MG63 (cell line): ENCODE results near the gene PFKP. TPM values are rescaled to one million over a fixed set of nuclear protein-coding genes. Genes with fewer than 3 reads are reported as not detected.

Source experiments
- DNase-seq: peaks from one replicate; pipeline ENCODE4 v3.0.0-alpha.2; 2020
- H3K27me3 ChIP-seq: fragments of 250-450 bp; sonication (Bioruptor Pico); 2 replicates; pipeline ENCODE4 v1.5.1; 2020; ENCODE audit warnings: mild to moderate bottlenecking, moderate library complexity
- H3K36me3 ChIP-seq: fragments of 250-450 bp; sonication (Bioruptor Pico); 2 replicates; pipeline ENCODE4 v1.5.1; 2020; ENCODE audit warnings: mild to moderate bottlenecking, moderate library complexity
- H3K4me3 ChIP-seq: fragments of 250-450 bp; sonication (Bioruptor Pico); 2 replicates; pipeline ENCODE4 v1.5.1; 2020; ENCODE audit warnings: mild to moderate bottlenecking, moderate library complexity
- H3K9me3 ChIP-seq: fragments of 250-450 bp; sonication (Bioruptor Pico); 2 replicates; pipeline ENCODE4 v1.5.1; 2020; ENCODE audit warnings: mild to moderate bottlenecking, moderate library complexity
- total RNA-seq: library from RNA; depleted of rRNA; stranded (reverse); fragments of >200 nt; shearing (Covaris generic); gene quantifications from 2 replicates; pipeline ENCODE4 v1.2.3, GENCODE V29; 2014; ENCODE audit warnings: low replicate concordance

Gene PFKP
- total RNA-seq, 1 experiment from 2014 or later = 183 TPM

DNA sequence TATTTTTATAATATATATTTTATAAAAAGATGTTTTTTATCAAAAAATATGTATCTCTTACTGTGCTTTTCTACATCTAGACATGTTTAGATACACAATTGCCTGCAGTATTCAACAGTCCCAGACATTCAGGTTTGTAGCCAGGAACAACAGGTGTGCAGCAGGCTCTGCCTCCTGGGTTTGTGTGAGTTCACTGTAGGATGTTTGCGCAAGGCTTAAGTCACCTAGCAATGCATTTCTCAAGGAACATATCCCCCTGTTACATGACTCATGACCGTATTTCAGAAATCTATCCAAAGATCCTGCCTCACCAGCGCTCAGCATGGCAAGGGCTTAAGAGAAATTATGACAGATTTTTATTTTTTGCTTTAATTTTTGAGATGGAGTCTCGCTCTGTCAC is 63.8 kb downstream of the PFKP start:
- no peaks in the 10 kb centered on the region for H3K27me3 ChIP-seq
- H3K36me3 ChIP-seq = peaks cover 67% of the 10 kb centered on the region
- H3K9me3 ChIP-seq = no peaks in the 10 kb centered on the region
- no peak for DNase-seq
- no peak overlapping the region for H3K4me3 ChIP-seq

GRCh38 chr10:3132036-3133025 is 65.0 kb downstream of the PFKP start:
- Histone ChIP-seq H3K9me3 (no peaks in the 10 kb centered on the region), H3K4me3 (no peak overlapping the region), H3K36me3 (peaks cover 69% of the 10 kb centered on the region), H3K27me3 (no peaks in the 10 kb centered on the region)
- DNase-seq = no peak

GRCh38 chr10:3133948-3134347 is 66.6 kb downstream of the PFKP start:
- Histone ChIP-seq H3K4me3 (no peak overlapping the region), H3K9me3 (no peaks in the 10 kb centered on the region), H3K36me3 (peaks cover 75% of the 10 kb centered on the region), H3K27me3 (no peaks in the 10 kb centered on the region)
- no peak for DNase-seq

DNA sequence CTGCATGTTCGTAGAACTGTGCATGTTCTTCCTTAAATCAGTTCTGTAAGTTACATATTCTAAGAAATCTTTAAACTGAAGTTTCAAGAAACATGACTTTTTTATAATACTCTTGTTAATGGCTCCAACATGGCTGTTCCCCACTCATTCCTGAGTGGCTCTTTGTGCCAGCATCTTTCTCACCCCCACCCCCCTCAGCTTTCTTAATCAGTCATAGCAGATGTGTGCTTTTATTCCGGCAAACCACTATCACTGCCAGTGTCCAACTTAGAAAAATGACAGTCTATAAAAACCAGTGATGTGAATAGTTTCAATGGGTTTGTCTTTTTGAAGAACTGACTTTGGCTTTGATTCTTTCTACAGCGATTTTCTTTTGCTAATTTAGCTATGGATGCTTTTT is 67.7 kb downstream of the PFKP start:
- peaks cover 82% of the 10 kb centered on the region for H3K36me3 ChIP-seq
- H3K4me3 ChIP-seq = no peak overlapping the region
- DNase-seq = no peak
- no peaks in the 10 kb centered on the region for H3K9me3 ChIP-seq
- no peaks in the 10 kb centered on the region for H3K27me3 ChIP-seq

DNA sequence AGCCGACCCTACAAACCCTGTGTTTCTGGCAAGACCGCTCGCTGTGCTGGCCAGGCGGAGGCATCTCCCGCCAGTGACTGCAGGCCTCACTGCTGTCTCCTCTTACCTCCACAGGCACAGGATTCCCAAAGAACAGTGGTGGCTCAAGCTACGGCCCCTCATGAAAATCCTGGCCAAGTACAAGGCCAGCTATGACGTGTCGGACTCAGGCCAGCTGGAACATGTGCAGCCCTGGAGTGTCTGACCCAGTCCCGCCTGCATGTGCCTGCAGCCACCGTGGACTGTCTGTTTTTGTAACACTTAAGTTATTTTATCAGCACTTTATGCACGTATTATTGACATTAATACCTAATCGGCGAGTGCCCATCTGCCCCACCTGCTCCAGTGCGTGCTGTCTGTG is 69.0 kb downstream of the PFKP start:
- H3K4me3 ChIP-seq = no peak overlapping the region
- H3K36me3 ChIP-seq = peaks cover 92% of the 10 kb centered on the region
- no peaks in the 10 kb centered on the region for H3K27me3 ChIP-seq
- no peaks in the 10 kb centered on the region for H3K9me3 ChIP-seq
- DNase-seq = no peak

- no peaks in the 10 kb centered on the region for H3K9me3 ChIP-seq
- H3K36me3 ChIP-seq = peaks cover 89% of the 10 kb centered on the region
- DNase-seq = no peak
- no peak overlapping the region for H3K4me3 ChIP-seq
- H3K27me3 ChIP-seq = no peaks in the 10 kb centered on the region
These were observed 69.6 kb downstream of the PFKP start for GRCh38 chr10:3136763-3137611.

- H3K27me3 ChIP-seq = no peaks in the 10 kb centered on the region
- no peaks in the 10 kb centered on the region for H3K9me3 ChIP-seq
- H3K36me3 ChIP-seq = peaks cover 80% of the 10 kb centered on the region
- no peak overlapping the region for H3K4me3 ChIP-seq
- DNase-seq = no peak
These were observed 70.8 kb downstream of the PFKP start for GRCh38 chr10:3137958-3138726.

GRCh38 chr10:3139216-3139910 is 72.0 kb downstream of the PFKP start:
- peaks cover 76% of the 10 kb centered on the region for H3K36me3 ChIP-seq
- no peaks in the 10 kb centered on the region for H3K27me3 ChIP-seq

DNA sequence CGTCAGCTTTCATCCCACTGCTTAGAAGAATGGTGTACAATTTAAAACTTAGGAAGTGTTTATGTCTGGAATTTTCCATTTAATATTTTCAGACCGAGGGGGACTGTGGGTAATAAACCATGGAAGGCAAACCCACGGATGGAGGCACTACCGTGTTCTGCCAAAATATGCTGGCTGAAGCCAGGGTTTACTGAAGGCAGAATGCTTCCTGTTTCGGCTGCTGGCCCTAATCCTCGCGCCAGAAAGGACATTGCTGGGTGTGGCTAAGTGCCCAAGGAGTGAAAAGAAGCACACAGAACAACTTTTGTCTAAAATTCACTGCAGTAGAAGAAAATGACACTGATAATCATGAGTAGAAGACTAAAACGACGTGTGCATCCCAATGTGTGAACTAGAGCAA is 72.9 kb downstream of the PFKP start:
- no peak for DNase-seq
- Histone ChIP-seq H3K4me3 (no peak overlapping the region), H3K36me3 (peaks cover 75% of the 10 kb centered on the region), H3K9me3 (no peaks in the 10 kb centered on the region), H3K27me3 (no peaks in the 10 kb centered on the region)

More at GRCh38 chr10:3139216-3139910, 72.0 kb downstream of the PFKP start:
- no peak overlapping the region for H3K4me3 ChIP-seq
- H3K9me3 ChIP-seq = no peaks in the 10 kb centered on the region
- DNase-seq = no peak

DNA sequence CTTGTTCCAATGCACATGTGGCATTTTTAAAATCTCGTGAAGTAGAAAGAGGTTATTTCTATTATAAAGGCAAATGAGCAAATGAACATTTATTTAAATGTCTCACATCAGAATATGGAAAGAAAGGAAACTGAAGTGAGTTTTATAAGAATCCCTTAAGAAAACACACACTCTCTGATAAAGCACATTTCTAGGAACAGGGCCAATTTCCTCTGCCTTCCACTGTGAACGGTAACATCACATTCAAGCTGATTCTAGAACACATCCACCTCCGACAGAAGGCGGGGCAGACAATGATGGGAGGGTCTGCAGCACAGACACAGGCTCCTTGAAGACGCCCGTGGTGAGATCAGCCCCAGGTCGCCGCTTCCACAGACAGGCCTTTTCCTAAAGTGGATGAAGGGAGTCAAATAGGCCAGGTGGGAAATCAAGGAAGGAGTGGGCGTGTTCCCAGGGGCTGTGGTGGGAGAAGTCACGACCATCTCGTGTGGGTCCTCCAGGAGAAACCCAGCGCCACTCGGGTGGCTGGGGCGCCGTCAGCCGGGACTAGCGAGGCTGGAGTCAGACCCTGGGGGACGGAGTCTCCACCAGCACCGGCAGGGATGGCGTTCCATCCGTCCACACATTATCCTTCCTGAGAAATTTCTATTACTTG is 74.1 kb downstream of the PFKP start:
- H3K4me3 ChIP-seq = no peak overlapping the region
- DNase-seq = no peak
- no peaks in the 10 kb centered on the region for H3K27me3 ChIP-seq
- peaks cover 68% of the 10 kb centered on the region for H3K36me3 ChIP-seq
- H3K9me3 ChIP-seq = no peaks in the 10 kb centered on the region

DNA sequence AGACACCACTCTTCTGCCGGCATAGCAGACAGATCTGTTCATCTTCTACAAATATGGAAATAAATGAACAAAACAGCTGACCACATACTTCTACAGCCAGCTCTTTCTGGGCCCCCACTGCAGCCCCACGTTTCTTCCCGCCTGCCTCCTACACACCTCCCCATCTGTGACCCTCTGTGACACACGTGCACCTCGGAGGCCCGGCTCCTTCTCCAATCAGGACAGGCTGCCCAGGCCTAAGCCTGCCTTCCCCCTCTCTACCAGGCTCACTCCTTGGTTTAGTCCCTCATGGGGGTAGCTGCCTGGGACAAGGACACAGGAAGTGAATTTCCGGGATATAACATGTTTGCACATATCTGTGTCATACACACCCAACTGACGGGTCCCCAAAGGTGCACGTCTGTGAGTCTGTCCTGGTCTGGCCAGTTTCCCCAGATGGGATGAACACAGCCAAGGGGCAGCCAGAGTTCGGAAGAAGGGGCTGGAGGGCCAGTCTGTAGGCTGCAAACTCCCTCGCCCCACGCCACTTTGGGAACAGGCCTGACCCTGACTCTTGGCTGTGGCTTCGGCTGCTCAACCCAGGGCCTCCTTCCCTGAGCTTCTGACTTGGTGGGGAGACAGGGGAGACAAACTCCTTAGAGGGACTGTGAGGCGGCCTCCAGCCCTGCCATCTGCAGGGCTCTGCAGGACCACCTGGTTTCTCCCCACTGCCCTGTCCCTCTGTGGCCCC is 75.0 kb downstream of the PFKP start:
- Histone ChIP-seq H3K4me3 (no peak overlapping the region), H3K9me3 (no peaks in the 10 kb centered on the region), H3K36me3 (peaks cover 70% of the 10 kb centered on the region), H3K27me3 (no peaks in the 10 kb centered on the region)
- no peak for DNase-seq

DNA sequence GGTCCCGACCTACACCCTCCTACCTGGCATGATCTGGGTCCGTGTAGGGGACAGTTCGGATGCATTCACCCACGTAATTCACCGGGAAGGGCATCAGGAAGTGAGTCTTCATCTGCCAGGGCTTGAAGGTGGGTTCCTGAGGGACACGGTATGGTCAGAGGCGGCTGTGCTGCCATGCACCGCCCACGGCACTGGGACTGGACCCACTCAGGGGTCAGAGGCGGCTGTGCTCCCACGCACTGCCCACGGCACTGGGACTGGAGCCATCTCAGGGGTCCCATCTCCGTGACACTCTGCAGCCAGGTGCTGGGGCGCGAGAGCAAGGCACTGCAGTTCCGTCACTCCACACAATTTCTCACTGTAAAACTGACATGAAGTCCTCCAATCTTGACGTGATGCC is 76.0 kb downstream of the PFKP start:
- Histone ChIP-seq H3K36me3 (peaks cover 65% of the 10 kb centered on the region), H3K27me3 (no peaks in the 10 kb centered on the region), H3K4me3 (no peak overlapping the region), H3K9me3 (no peaks in the 10 kb centered on the region)
- DNase-seq = no peak

DNA sequence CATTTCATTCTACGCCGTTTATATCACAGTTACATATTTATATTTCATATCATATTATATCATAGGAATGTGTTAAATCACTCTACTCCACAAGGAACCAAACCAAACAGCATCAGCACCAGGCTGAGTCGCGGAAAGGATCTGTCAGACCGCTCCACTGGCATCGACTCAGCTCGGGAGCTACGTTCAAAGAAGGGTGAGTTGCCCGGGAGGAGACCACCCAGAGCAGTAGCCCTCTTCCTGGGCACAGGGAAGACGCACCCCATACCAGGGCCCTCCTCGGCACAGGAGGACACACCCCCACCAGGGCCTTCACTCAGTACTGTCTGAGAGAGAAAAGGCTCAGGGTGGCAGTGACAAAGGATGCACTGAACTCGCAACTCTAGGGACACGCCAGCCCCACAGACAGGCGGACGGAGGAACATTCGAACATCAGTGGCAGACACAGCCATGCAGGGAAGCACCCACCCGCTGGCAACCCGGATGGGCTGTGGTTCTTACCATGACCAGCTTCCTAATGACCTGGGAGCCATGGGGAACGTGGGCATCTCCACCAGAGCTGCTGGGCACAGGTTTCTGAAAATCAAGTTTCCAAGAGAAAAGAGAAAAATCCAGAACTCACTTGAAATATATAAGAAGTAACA is 76.6 kb downstream of the PFKP start:
- Histone ChIP-seq H3K4me3 (no peak overlapping the region), H3K27me3 (no peaks in the 10 kb centered on the region), H3K9me3 (no peaks in the 10 kb centered on the region), H3K36me3 (peaks cover 65% of the 10 kb centered on the region)
- no peak for DNase-seq

GRCh38 chr10:3145366-3145765 is 78.0 kb downstream of the PFKP start:
- Histone ChIP-seq H3K4me3 (no peak overlapping the region), H3K27me3 (no peaks in the 10 kb centered on the region), H3K36me3 (peaks cover 63% of the 10 kb centered on the region), H3K9me3 (no peaks in the 10 kb centered on the region)
- no peak for DNase-seq

DNA sequence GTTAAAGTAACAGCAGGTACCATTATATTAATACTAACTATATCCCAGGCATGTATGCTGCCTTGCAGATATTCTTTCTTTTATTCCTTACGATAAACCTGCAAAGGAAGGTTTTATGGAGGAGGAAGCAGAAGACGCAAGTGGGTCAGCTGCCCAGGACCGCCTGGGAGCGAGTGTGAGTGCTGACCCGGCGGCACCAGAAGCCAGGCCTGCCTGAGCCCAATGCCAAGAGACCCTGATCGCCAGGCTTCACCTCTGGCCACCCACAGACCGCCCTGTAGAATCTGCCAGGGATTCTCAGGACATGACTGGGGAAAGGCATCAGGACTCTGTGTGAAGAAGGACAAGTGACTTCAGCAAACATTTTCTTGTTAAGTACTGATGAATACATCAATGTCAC is 78.9 kb downstream of the PFKP start:
- no peaks in the 10 kb centered on the region for H3K27me3 ChIP-seq
- H3K9me3 ChIP-seq = no peaks in the 10 kb centered on the region
- peaks cover 60% of the 10 kb centered on the region for H3K36me3 ChIP-seq
- no peak for DNase-seq
- no peak overlapping the region for H3K4me3 ChIP-seq
